ENCODE measurements around the gene PER1. TPM values are rescaled to one million over a fixed set of nuclear protein-coding genes. Genes with fewer than 3 reads are reported as not detected.

PER1 gene
- total and polyA plus RNA-seq, 10 of the 15 experiments (the other 5 are each of a cell fraction or from before 2014, with no cell fraction given), result 0.02 to 25.1 (median 5.4) TPM

GRCh38 chr17:8162233-8162996 lies 10.2 kb upstream of the PER1 start, which contains the start of gene VAMP2:
Gene VAMP2, minus strand, starts transcription at chr17:8162948. Its CDS starts 69 bp downstream, at chr17:8162879.
- RAD21 ChIA-PET (ENCODE audit: unreplicated experiment), result interaction anchor here (2.2 kb wide), 1 partner anchor 43 kb away, joined by 9 read pairs; no protein-coding TSS in a partner anchor
- Histone ChIP-seq H3K9ac (ENCODE audit: control insufficient read depth, insufficient read depth, low read length) (peak within 1 kb of the TSS; percentile 91), H3K27ac (ENCODE audit: control insufficient read depth, insufficient read depth) (peak within 1 kb of the TSS; percentile 87), H4K20me1 (ENCODE audit: control insufficient read depth, insufficient read depth) (no peaks in the 10 kb centered on the region), H3K4me3 (peak within 1 kb of the TSS; percentile 95), H3K79me2 (ENCODE audit: control insufficient read depth, insufficient read depth, low read length) (peaks cover 24% of the 10 kb centered on the region), H3K4me1 (ENCODE audit: control insufficient read depth, insufficient read depth, low read length) (peaks cover 33% of the 10 kb centered on the region), H2AFZ (ENCODE audit: control insufficient read depth, low read depth, low read length) (peak within 1 kb of the TSS; percentile 94), H3K4me2 (ENCODE audit: control insufficient read depth, insufficient read depth) (peak within 1 kb of the TSS; percentile 100), H3K36me3 (ENCODE audit: control insufficient read depth in 2 of 2, insufficient read depth in 2 of 2, low read length in 1 of 2) (peaks cover 0 to 5% of the 10 kb centered on the region in 2 experiments; a peak in 1 of 4 replicates), H3K9me3 (replicated peaks; ENCODE audit: control insufficient read depth, insufficient read depth, low read length) (no peaks in the 10 kb centered on the region), H3K27me3 (replicated peaks in 1 of 2; ENCODE audit: control insufficient read depth in 2 of 2, insufficient read depth in 2 of 2, low read length in 1 of 2) (no peaks in the 10 kb centered on the region)
- no TSS peak for BruUV-seq (replicated peaks)
- in situ Hi-C loops (cut with MboI), result no loop called here
- SMC1A ChIA-PET (ENCODE audit: uncharacterized antibody, unreplicated experiment), result interaction anchor here (0.7 to 2.7 kb wide), 2 partner anchors 25 to 43 kb away, joined by 3 to 11 read pairs; no protein-coding TSS in a partner anchor
- intact Hi-C loops (cut with micrococcal nuclease; ENCODE audit: unreplicated experiment), result loop anchor here (5.0 kb wide), 1 partner anchor 100 kb away; no protein-coding TSS in a partner anchor
- CTCF ChIA-PET, result interaction anchor here (2.3 kb wide), 1 partner anchor 24 kb away, joined by 11 read pairs; no protein-coding TSS in a partner anchor
- DNase-seq (ENCODE audit: low read depth, low spot score), result no peak
- FAIRE-seq, result no peak
- peak; percentile 69 for ATAC-seq
- POLR2A ChIA-PET, result interaction anchor here (0.6 to 2.6 kb wide), 3 partner anchors 11 to 72 kb away, joined by 3 to 12 read pairs (median 3); partner anchors contain the start of gene AURKB
- 1% methylated on average over 44 of the region's 75 CpGs for WGBS (ENCODE audit: insufficient coverage, insufficient replicate concordance, low lambda C conversion rate, missing lambda C conversion rate)
- TF ChIP-seq TCF3 (IDR thresholded peaks at IDR 0.05; ENCODE audit: borderline replicate concordance, insufficient read depth, low read depth, low read length) (0 out of 2 replicates have a peak, but pooled peaks have one; percentile 2), DPF2 (IDR thresholded peaks at IDR 0.05) (peak; percentile 89), RB1 (IDR thresholded peaks at IDR 0.05; ENCODE audit: borderline replicate concordance) (0 out of 2 replicates have a peak, but pooled peaks have one; percentile 46), GATAD2B (conservative IDR thresholded peaks at IDR 0.05; ENCODE audit: low read depth) (peak; percentile 77), SMARCA5 (IDR thresholded peaks at IDR 0.05) (peak; percentile 82), HDAC6 (IDR thresholded peaks at IDR 0.05; ENCODE audit: unreplicated experiment) (no peak), STAT1 (conservative IDR thresholded peaks at IDR 0.05) (peak; percentile 64; the same call in 1 of the 2 replicates), FOXM1 (IDR thresholded peaks at IDR 0.05; ENCODE audit: low read depth, low read length) (no peak), POLR2AphosphoS2 (IDR thresholded peaks at IDR 0.05; ENCODE audit: low read depth, low read length) (peak; percentile 78; the same call in 1 of the 2 replicates), IRF4 (IDR thresholded peaks at IDR 0.05; ENCODE audit: low read depth, low read length) (no peak), POLR2AphosphoS5 (IDR thresholded peaks at IDR 0.05; ENCODE audit: low read length) (peak; percentile 71; the same call in 1 of the 2 replicates), NFXL1 (IDR thresholded peaks at IDR 0.05; ENCODE audit: borderline replicate concordance) (0 out of 2 replicates have a peak, but pooled peaks have one; percentile 74), CREB1 (IDR thresholded peaks at IDR 0.05; ENCODE audit: low read depth) (peak; percentile 52; the same call in 1 of the 2 replicates)
- TF ChIP-seq, protein P1, sequence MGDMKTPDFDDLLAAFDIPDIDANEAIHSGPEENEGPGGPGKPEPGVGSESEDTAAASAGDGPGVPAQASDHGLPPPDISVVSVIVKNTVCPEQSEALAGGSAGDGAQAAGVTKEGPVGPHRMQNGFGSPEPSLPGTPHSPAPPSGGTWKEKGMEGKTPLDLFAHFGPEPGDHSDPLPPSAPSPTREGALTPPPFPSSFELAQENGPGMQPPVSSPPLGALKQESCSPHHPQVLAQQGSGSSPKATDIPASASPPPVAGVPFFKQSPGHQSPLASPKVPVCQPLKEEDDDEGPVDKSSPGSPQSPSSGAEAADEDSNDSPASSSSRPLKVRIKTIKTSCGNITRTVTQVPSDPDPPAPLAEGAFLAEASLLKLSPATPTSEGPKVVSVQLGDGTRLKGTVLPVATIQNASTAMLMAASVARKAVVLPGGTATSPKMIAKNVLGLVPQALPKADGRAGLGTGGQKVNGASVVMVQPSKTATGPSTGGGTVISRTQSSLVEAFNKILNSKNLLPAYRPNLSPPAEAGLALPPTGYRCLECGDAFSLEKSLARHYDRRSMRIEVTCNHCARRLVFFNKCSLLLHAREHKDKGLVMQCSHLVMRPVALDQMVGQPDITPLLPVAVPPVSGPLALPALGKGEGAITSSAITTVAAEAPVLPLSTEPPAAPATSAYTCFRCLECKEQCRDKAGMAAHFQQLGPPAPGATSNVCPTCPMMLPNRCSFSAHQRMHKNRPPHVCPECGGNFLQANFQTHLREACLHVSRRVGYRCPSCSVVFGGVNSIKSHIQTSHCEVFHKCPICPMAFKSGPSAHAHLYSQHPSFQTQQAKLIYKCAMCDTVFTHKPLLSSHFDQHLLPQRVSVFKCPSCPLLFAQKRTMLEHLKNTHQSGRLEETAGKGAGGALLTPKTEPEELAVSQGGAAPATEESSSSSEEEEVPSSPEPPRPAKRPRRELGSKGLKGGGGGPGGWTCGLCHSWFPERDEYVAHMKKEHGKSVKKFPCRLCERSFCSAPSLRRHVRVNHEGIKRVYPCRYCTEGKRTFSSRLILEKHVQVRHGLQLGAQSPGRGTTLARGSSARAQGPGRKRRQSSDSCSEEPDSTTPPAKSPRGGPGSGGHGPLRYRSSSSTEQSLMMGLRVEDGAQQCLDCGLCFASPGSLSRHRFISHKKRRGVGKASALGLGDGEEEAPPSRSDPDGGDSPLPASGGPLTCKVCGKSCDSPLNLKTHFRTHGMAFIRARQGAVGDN (IDR thresholded peaks at IDR 0.05), result peak; percentile 82; the same call in 1 of the 2 replicates
- TF ChIP-seq, protein P2, sequence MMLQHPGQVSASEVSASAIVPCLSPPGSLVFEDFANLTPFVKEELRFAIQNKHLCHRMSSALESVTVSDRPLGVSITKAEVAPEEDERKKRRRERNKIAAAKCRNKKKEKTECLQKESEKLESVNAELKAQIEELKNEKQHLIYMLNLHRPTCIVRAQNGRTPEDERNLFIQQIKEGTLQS (IDR thresholded peaks at IDR 0.05; ENCODE audit: borderline replicate concordance, extremely low read depth, low read depth, low read length), result no peak
- TF ChIP-seq, protein P3, sequence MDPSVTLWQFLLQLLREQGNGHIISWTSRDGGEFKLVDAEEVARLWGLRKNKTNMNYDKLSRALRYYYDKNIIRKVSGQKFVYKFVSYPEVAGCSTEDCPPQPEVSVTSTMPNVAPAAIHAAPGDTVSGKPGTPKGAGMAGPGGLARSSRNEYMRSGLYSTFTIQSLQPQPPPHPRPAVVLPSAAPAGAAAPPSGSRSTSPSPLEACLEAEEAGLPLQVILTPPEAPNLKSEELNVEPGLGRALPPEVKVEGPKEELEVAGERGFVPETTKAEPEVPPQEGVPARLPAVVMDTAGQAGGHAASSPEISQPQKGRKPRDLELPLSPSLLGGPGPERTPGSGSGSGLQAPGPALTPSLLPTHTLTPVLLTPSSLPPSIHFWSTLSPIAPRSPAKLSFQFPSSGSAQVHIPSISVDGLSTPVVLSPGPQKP (IDR thresholded peaks at IDR 0.05; ENCODE audit: low read depth, low read length), result no peak
